ENCODE measurements around the gene THG1L. TPM values are rescaled to one million over a fixed set of nuclear protein-coding genes. Genes with fewer than 3 reads are reported as not detected.
"Not testable (repeated sequence)": the region's sequence is repeated elsewhere in the genome, so short reads cannot be mapped to it uniquely, and the experiment has no call there.

The THG1L gene
- total RNA-seq, 1 donor from 2014 or later = 3.4 TPM

DNA sequence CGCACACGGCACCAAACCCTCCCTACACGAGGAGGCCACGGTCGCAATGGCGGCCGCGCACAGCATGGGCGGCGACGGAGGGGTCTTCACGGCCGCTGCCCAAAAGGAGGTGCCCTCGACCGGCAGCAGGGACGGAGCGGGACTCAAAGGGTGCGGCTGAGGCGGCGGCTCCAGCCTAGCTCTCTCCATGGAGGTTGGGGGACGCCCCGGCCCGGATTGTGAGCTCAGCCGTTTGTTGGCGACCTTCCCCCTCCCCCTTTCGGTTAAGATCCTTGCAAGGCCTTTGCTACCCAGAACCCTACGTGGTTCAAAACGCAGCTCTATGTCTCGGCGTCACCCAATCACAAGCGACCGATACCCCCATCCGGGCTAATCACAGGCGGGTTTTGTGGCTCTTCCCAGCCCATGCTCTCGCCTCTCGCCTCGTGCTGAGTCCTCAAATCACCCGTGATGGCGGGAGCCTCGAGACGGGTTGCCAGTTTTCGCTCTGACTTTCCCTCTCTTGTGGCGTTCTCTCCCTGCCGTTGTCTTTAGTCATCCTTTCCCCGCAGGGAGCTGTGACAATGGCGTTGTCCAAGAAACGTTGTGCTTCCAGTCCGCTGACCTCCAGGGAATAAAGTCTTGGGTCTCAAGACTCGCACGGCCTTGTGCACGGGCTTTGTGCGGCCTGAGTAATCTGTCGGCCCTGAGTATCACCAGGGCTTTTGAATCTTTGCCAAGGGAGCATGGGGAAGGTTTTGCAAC, 40.4 kb upstream of the THG1L start:
- H3K9me3 Mint-ChIP-seq (ENCODE audit: unreplicated experiment) = peaks cover 4% of the 10 kb centered on the region
- H3K27ac Mint-ChIP-seq (ENCODE audit: unreplicated experiment) = no peak overlapping the region
- TF ChIP-seq, protein P1, sequence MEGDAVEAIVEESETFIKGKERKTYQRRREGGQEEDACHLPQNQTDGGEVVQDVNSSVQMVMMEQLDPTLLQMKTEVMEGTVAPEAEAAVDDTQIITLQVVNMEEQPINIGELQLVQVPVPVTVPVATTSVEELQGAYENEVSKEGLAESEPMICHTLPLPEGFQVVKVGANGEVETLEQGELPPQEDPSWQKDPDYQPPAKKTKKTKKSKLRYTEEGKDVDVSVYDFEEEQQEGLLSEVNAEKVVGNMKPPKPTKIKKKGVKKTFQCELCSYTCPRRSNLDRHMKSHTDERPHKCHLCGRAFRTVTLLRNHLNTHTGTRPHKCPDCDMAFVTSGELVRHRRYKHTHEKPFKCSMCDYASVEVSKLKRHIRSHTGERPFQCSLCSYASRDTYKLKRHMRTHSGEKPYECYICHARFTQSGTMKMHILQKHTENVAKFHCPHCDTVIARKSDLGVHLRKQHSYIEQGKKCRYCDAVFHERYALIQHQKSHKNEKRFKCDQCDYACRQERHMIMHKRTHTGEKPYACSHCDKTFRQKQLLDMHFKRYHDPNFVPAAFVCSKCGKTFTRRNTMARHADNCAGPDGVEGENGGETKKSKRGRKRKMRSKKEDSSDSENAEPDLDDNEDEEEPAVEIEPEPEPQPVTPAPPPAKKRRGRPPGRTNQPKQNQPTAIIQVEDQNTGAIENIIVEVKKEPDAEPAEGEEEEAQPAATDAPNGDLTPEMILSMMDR (IDR thresholded peaks at IDR 0.05; ENCODE audit: partially characterized antibody, unreplicated experiment) = no peak

DNA sequence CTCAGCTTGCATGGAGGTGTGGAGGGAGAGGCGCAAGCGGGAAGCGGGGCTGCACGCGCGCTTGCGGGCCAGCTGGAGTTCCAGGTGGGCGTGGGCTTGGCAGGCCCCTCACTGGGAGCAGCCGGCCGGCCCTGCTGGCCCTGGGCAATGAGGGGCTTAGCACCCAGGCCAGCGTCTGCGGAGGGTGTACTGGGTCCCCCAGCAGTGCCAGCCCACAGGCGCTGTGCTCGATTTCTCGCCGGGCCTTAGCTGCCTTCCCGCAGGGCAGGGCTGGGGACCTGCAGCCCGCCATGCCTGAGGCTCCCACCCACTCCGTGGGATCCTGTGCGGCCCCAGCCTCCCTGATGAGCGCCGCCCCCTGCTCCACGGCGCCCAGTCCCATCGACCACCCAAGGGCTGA, 37.4 kb upstream of the THG1L start:
- H3K36me3 Mint-ChIP-seq (ENCODE audit: unreplicated experiment); H3K9me3 Mint-ChIP-seq (ENCODE audit: unreplicated experiment); H3K27me3 Mint-ChIP-seq (ENCODE audit: unreplicated experiment); H3K4me1 Mint-ChIP-seq (ENCODE audit: low read depth, unreplicated experiment); H3K4me3 Mint-ChIP-seq (ENCODE audit: unreplicated experiment); DNase-seq; H3K27ac Mint-ChIP-seq (ENCODE audit: unreplicated experiment): not testable (repeated sequence)

More for the DNA sequence above, 40.4 kb upstream of the THG1L start:
- Mint-ChIP-seq H3K36me3 (ENCODE audit: unreplicated experiment) (peaks cover 8% of the 10 kb centered on the region), H3K27me3 (ENCODE audit: unreplicated experiment) (peaks cover 4% of the 10 kb centered on the region), H3K4me1 (ENCODE audit: low read depth, unreplicated experiment) (no peaks in the 10 kb centered on the region), H3K4me3 (ENCODE audit: unreplicated experiment) (no peak overlapping the region)
- DNase-seq = no peak

DNA sequence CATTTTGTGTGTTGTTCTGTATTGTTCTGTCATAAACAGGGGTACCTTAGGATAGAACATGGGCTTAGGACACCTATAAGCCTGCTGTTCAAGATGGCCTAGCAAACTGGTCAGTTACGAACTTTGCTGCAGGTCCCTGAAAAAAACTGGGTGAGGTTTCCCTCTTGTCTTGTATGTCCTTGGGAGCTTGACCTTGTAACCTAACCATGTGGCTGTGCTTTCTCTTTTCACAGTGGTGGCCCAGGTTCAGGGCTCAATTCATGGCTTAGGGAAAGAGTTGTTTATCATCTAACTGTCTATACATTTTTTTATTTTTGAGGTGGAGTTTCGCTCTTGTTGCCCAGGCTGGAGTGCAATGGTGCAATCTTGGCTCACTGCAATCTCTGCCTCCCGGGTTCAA, 35.1 kb upstream of the THG1L start:
- H3K27ac Mint-ChIP-seq (ENCODE audit: unreplicated experiment); DNase-seq; H3K4me1 Mint-ChIP-seq (ENCODE audit: low read depth, unreplicated experiment); H3K36me3 Mint-ChIP-seq (ENCODE audit: unreplicated experiment); H3K4me3 Mint-ChIP-seq (ENCODE audit: unreplicated experiment); H3K27me3 Mint-ChIP-seq (ENCODE audit: unreplicated experiment); H3K9me3 Mint-ChIP-seq (ENCODE audit: unreplicated experiment): not testable (repeated sequence)

DNA sequence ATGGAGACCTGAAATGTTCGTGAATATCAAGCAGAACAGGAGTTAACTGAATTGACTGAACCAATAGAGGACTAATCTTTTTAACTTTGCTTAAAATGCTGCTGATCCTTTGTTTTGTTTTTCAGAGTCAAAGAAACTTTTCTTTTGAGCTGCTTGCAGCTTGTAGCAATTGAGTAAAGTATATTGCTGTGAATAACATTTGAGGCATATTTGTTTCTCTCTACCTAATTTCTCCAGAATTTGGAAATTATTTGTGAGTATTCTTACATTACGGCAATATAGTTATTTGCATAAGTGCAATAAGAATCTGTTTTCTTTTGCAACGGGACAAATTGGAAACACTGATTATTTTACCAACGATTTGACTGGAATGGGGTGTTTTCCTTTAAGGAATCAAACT, 32.5 kb upstream of the THG1L start:
- H3K4me3 Mint-ChIP-seq (ENCODE audit: unreplicated experiment); H3K36me3 Mint-ChIP-seq (ENCODE audit: unreplicated experiment); H3K4me1 Mint-ChIP-seq (ENCODE audit: low read depth, unreplicated experiment); DNase-seq; H3K9me3 Mint-ChIP-seq (ENCODE audit: unreplicated experiment); H3K27me3 Mint-ChIP-seq (ENCODE audit: unreplicated experiment); H3K27ac Mint-ChIP-seq (ENCODE audit: unreplicated experiment): not testable (repeated sequence)

DNA sequence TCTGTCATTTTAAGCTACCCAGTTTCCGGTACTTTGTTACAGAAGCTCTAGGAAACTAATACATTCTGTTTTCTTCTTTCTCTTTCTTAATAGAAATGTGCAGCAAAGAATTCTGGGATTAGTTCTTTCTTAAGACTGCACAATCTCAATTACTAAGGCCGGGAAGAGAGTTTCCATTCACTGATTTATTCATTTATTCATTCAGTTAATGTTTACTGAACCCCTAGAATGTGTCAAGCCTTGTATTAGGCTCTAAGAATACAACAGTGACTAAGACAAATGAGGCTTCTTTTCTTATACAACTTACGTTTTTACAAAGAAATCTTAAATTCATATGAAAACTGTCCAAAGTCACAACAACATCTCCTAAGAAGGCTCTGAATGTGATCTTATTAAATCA, 27.5 kb upstream of the THG1L start:
- Mint-ChIP-seq H3K4me1 (ENCODE audit: low read depth, unreplicated experiment) (no peaks in the 10 kb centered on the region), H3K27ac (ENCODE audit: unreplicated experiment) (no peak overlapping the region), H3K4me3 (ENCODE audit: unreplicated experiment) (no peak overlapping the region), H3K36me3 (ENCODE audit: unreplicated experiment) (no peaks in the 10 kb centered on the region), H3K9me3 (ENCODE audit: unreplicated experiment) (no peaks in the 10 kb centered on the region), H3K27me3 (ENCODE audit: unreplicated experiment) (no peaks in the 10 kb centered on the region)
- TF ChIP-seq, protein P1 (IDR thresholded peaks at IDR 0.05; ENCODE audit: partially characterized antibody, unreplicated experiment) = no peak
- DNase-seq = no peak

DNA sequence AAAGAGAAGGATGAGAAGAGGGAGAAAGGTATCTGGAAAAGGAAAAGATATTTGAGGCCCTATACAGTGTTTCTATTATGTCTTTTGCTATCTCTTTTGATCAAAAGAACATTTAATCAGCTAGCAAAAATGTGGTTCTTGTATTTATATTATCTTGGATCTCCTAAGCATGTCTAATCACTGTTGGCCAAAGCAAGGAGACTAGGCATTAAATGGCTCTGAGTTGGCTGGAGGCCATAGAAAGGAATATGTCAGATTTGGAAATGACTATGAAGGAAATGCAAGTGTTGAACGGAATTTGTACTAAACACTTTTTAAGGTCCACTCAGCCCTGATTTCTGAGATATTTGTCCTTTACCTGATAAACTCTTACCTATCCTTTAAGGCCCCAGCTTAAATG, 22.4 kb upstream of the THG1L start:
- peaks cover 2% of the 10 kb centered on the region for H3K27me3 Mint-ChIP-seq (ENCODE audit: unreplicated experiment)
- no peaks in the 10 kb centered on the region for H3K9me3 Mint-ChIP-seq (ENCODE audit: unreplicated experiment)
- DNase-seq = no peak
- no peaks in the 10 kb centered on the region for H3K36me3 Mint-ChIP-seq (ENCODE audit: unreplicated experiment)
- TF ChIP-seq, protein P1 (IDR thresholded peaks at IDR 0.05; ENCODE audit: partially characterized antibody, unreplicated experiment) = no peak
- no peak overlapping the region for H3K27ac Mint-ChIP-seq (ENCODE audit: unreplicated experiment)
- H3K4me1 Mint-ChIP-seq (ENCODE audit: low read depth, unreplicated experiment) = no peaks in the 10 kb centered on the region
- H3K4me3 Mint-ChIP-seq (ENCODE audit: unreplicated experiment) = no peak overlapping the region

Data from glutamatergic neuron (in vitro differentiated cells).